Natural killer cell (primary cell): Measurements from ENCODE around the gene SLA2. TPM values are rescaled to one million over a fixed set of nuclear protein-coding genes. Genes with fewer than 3 reads are reported as not detected.

Experiments
- ATAC-seq, 3 donors: fragments of 150-1000 bp in 2 of 3; fragments of 200-7000 bp in 1 of 3; cut with Tn5 transposase; 1 replicate in 1 of 3; 2 replicates in 2 of 3; pipeline ENCODE4 v1.10.0; 2021; ENCODE audit warnings: mild to moderate bottlenecking in 2 of 3, moderate library complexity in 2 of 3
- DNase-seq, 2 donors: peaks; one replicate each; pipeline versions ENCODE4 v3.0.0 to v3.0.0-alpha.2; 2013 to 2021; ENCODE audit warnings: mixed read lengths in 1 of 2
- H3K27ac ChIP-seq: one replicate; pipeline ENCODE4 v1.5.1; 2013; ENCODE audit warnings: mild to moderate bottlenecking, low read length
- H3K27me3 ChIP-seq: one replicate; pipeline ENCODE4 v1.6.1; 2013; ENCODE audit warnings: low read length; ENCODE audit not compliant: control insufficient read depth, insufficient read depth
- H3K36me3 ChIP-seq: one replicate; pipeline ENCODE4 v1.6.1; 2013; ENCODE audit warnings: low read length; ENCODE audit not compliant: control insufficient read depth, insufficient read depth
- H3K4me1 ChIP-seq: one replicate; pipeline ENCODE4 v1.6.1; 2013; ENCODE audit warnings: low read length; ENCODE audit not compliant: control insufficient read depth, insufficient read depth
- H3K4me3 ChIP-seq: one replicate; pipeline ENCODE4 v1.5.1; 2013; ENCODE audit warnings: low read length
- H3K9me3 ChIP-seq: one replicate; pipeline ENCODE4 v1.6.1; 2013; ENCODE audit warnings: low read length; ENCODE audit not compliant: control insufficient read depth, insufficient read depth
- H3K27ac Mint-ChIP-seq, 2 donors: one replicate each; pipeline ENCODE4 v1.8.0; 2022; ENCODE audit warnings: mild to moderate bottlenecking in 2 of 2, mixed read lengths in 2 of 2, moderate library complexity in 1 of 2
- H3K27me3 Mint-ChIP-seq, 2 donors: one replicate each; pipeline ENCODE4 v1.8.0; 2022; ENCODE audit warnings: low read depth in 2 of 2, mixed read lengths in 2 of 2
- H3K36me3 Mint-ChIP-seq: one replicate; pipeline ENCODE4 v1.8.0; 2022; ENCODE audit warnings: mixed read lengths
- H3K4me1 Mint-ChIP-seq, 2 donors: one replicate each; pipeline ENCODE4 v1.8.0; 2022; ENCODE audit warnings: mixed read lengths in 2 of 2
- H3K4me3 Mint-ChIP-seq: one replicate; pipeline ENCODE4 v1.8.0; 2022; ENCODE audit warnings: mild to moderate bottlenecking, moderate library complexity, mixed read lengths
- H3K9me3 Mint-ChIP-seq, 2 donors: one replicate each; pipeline ENCODE4 v1.8.0; 2022; ENCODE audit warnings: mixed read lengths in 2 of 2
- WGBS: methylation state at CpG from one replicate; pipeline ENCODE4 v1.1.7; 2013; ENCODE audit warnings: missing lambda C conversion rate; ENCODE audit not compliant: insufficient coverage; 5-methylcytosine and 5-hydroxymethylcytosine counted together
- intact Hi-C: fragments of 100-400 bp; cut with micrococcal nuclease; formaldehyde crosslinking; loops from one replicate; pipeline ENCODE4 v1.14.2; 2022
- total RNA-seq, 4 donors: library from RNA; stranded (reverse); fragments of 120-200 nt in 1 of 4; gene quantifications; one replicate each; pipeline versions ENCODE4 v1.2.3 to v1.2.4, GENCODE V29; 2013 to 2022
- TF ChIP-seq, protein P1 (sequence below): fragments of 200-600 bp; IDR thresholded peaks from one replicate; pipeline ENCODE4 v1.8.0; 2022; ENCODE audit warnings: antibody characterized with exemption

Gene SLA2
- total RNA-seq, 3 donors from 2014 or later (not counting 1 experiment from before 2014, with no cell fraction given): 77.0 to 116 (median 90.3) TPM

DNA sequence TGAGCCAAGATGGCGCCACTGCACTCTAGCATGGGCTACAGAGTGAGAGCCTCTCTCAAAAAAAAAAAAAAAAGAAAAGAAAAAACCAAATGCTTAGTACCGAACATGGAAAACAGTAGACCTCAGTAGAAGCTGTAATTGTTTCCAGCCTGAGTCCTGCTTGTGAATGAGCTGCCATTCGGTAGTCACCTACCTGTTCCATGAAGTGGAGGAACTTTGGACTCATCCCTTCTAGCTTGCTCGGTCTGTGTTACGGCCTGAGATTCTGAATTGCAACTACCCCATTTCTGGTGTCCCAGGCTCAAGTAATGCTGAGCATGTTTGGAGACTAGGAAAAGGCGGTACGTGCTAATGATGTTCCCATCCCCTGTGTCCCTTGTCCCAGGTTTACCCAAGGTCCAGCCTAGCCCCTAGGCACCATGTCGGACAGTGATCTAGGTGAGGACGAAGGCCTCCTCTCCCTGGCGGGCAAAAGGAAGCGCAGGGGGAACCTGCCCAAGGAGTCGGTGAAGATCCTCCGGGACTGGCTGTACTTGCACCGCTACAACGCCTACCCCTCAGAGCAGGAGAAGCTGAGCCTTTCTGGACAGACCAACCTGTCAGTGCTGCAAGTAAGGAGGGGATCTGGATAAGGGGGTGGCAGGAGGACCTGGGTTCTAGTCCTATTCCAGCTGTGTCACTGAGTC, 67.5 kb downstream of the SLA2 start:
- WGBS: 97% methylated on average over 15 of the region's 15 CpGs
- intact Hi-C loops: no loop called here
- Mint-ChIP-seq H3K4me3 (no peak overlapping the region), H3K9me3 (no peaks in the 10 kb centered on the region), H3K4me1 (peaks cover 15% of the 10 kb centered on the region in 2 donors), H3K36me3 (no peaks in the 10 kb centered on the region), H3K27me3 (no peaks in the 10 kb centered on the region), H3K27ac (no peak overlapping the region)
- no peak overlapping the region for H3K4me3 ChIP-seq
- DNase-seq (peak in 1 of 2 donors; percentile 2), ATAC-seq (no peak)
- H3K9me3 ChIP-seq: no peaks in the 10 kb centered on the region
- H3K36me3 ChIP-seq: peaks cover 32% of the 10 kb centered on the region
- TF ChIP-seq, protein P1, sequence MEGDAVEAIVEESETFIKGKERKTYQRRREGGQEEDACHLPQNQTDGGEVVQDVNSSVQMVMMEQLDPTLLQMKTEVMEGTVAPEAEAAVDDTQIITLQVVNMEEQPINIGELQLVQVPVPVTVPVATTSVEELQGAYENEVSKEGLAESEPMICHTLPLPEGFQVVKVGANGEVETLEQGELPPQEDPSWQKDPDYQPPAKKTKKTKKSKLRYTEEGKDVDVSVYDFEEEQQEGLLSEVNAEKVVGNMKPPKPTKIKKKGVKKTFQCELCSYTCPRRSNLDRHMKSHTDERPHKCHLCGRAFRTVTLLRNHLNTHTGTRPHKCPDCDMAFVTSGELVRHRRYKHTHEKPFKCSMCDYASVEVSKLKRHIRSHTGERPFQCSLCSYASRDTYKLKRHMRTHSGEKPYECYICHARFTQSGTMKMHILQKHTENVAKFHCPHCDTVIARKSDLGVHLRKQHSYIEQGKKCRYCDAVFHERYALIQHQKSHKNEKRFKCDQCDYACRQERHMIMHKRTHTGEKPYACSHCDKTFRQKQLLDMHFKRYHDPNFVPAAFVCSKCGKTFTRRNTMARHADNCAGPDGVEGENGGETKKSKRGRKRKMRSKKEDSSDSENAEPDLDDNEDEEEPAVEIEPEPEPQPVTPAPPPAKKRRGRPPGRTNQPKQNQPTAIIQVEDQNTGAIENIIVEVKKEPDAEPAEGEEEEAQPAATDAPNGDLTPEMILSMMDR: no peak
- H3K27me3 ChIP-seq: no peaks in the 10 kb centered on the region
- H3K4me1 ChIP-seq: peaks cover 13% of the 10 kb centered on the region
- H3K27ac ChIP-seq: no peak overlapping the region

DNA sequence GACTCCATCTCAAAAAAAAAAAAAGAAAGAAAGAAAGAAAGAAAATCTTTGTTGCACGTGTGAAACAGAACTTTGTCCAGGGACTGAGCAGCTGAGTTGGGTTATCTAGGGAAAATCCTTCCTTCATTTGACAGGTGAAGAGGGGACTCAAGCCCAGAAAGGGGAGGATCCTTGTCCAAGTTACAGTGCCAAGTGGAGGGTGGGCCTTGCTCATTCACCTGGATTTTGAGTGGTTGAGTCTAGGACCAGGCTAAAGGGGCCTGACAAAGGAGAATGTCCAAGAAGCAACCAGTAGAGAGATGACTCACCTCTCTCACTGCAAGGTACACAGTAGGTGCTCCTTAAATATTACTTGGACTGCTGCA, 69.9 kb downstream of the SLA2 start:
- H3K4me3 Mint-ChIP-seq: peak overlapping the region; percentile 56
- DNase-seq (peak in 1 of 2 donors; percentile 2), ATAC-seq (no peak)
- H3K9me3 ChIP-seq: no peaks in the 10 kb centered on the region
- no peaks in the 10 kb centered on the region for H3K9me3 Mint-ChIP-seq
- peaks cover 28 to 31% of the 10 kb centered on the region in 2 donors for H3K4me1 Mint-ChIP-seq
- WGBS: 83% methylated on average over 1 of the region's 1 CpG
- TF ChIP-seq, protein P1: no peak
- H3K36me3 Mint-ChIP-seq: no peaks in the 10 kb centered on the region
- intact Hi-C loops: no loop called here
- no peak overlapping the region for H3K4me3 ChIP-seq
- H3K27ac ChIP-seq: no peak overlapping the region
- peaks cover 23% of the 10 kb centered on the region for H3K4me1 ChIP-seq
- peaks cover 22% of the 10 kb centered on the region for H3K36me3 ChIP-seq
- peak overlapping the region; percentile 89 to 90 for H3K27ac Mint-ChIP-seq
- no peaks in the 10 kb centered on the region for H3K27me3 ChIP-seq
- no peaks in the 10 kb centered on the region for H3K27me3 Mint-ChIP-seq

DNA sequence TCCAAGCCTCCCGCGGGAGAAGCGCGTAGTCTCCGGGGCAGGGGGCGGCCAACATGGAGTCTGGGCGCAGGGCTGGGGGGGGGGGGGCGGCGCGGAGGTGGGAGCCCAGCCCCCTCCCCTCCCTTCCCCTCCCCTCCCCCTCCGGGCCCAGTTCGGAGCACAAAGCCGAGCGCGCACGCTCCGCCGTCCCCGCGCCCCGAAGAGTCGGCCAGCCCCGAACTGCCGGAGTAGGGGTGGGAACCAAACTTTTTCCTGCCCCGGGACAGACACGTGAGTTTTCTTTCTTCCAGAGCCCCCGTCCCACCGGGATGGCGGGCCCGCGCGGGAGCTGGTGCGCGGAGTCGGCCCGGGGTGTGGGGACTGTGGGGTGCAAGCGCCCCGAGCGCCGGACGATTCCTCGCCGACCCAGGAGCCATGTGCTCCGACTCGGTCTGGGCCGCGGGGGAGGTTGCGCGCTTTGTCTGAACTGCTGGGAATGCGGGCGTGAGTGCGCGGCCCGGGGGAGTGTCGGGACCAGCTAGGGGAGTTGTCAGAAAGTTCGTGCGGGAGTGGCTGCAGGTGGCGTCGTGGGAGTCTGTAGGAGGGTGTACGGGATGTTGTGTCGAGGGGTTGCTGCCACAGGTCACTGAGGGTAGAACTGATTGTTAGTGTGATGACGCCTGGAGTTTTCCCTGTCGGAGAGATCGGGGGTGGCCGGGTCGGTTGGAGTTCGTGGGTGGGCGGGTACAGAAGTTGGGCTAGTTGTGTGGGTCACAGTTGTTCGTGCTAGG, 71.4 kb downstream of the SLA2 start:
- 1% methylated on average over 57 of the region's 69 CpGs for WGBS
- Mint-ChIP-seq H3K27me3 (no peaks in the 10 kb centered on the region), H3K27ac (peak overlapping the region; percentile 89 to 90), H3K9me3 (no peaks in the 10 kb centered on the region), H3K36me3 (no peaks in the 10 kb centered on the region), H3K4me3 (peak overlapping the region; percentile 92), H3K4me1 (peaks cover 28 to 31% of the 10 kb centered on the region in 2 donors)
- Histone ChIP-seq H3K27ac (peak overlapping the region; percentile 98), H3K4me3 (peak overlapping the region; percentile 100), H3K4me1 (peaks cover 23% of the 10 kb centered on the region), H3K27me3 (no peaks in the 10 kb centered on the region), H3K9me3 (no peaks in the 10 kb centered on the region), H3K36me3 (peaks cover 10% of the 10 kb centered on the region)
- ATAC-seq: peak in 1 of 3 donors; percentile 7
- DNase-seq: peak; percentile 41 to 71
- intact Hi-C loops: loop anchor here (5.0 kb wide), 1 partner anchor 73 kb away; the partner anchor contains the start of gene SLA2
- TF ChIP-seq, protein P1: no peak
